ENCODE measurements around the gene INKA2.

Gene INKA2

GRCh38 chr1:111769517-111770146, 30.4 kb upstream of the INKA2 start:
- Histone ChIP-seq H3K27ac (ENCODE audit: low read length) (no peak overlapping the region), H3K4me1 (ENCODE audit: control insufficient read depth in 1 of 2, insufficient read depth in 2 of 2, low read length in 2 of 2) (no peaks in the 10 kb centered on the region), H3K36me3 (ENCODE audit: control insufficient read depth in 1 of 2, insufficient read depth in 2 of 2, low read length in 2 of 2) (peaks cover 30% of the 10 kb centered on the region in 2 donors), H3K4me3 (ENCODE audit: low read depth in 1 of 2, low read length in 2 of 2) (no peak overlapping the region), H3K9me3 (ENCODE audit: control insufficient read depth in 1 of 2, low read length in 2 of 2) (no peaks in the 10 kb centered on the region), H3K27me3 (ENCODE audit: low read depth, low read length) (no peaks in the 10 kb centered on the region)

GRCh38 chr1:111768625-111769024, 29.4 kb upstream of the INKA2 start:
- no peak overlapping the region for H3K27ac ChIP-seq (ENCODE audit: low read length)
- H3K4me3 ChIP-seq (ENCODE audit: low read depth in 1 of 2, low read length in 2 of 2): no peak overlapping the region
- H3K27me3 ChIP-seq (ENCODE audit: low read depth, low read length): no peaks in the 10 kb centered on the region
- H3K9me3 ChIP-seq (ENCODE audit: control insufficient read depth in 1 of 2, low read length in 2 of 2): no peaks in the 10 kb centered on the region
- H3K36me3 ChIP-seq (ENCODE audit: control insufficient read depth in 1 of 2, insufficient read depth in 2 of 2, low read length in 2 of 2): peaks cover 30 to 34% of the 10 kb centered on the region in 2 donors
- H3K4me1 ChIP-seq (ENCODE audit: control insufficient read depth in 1 of 2, insufficient read depth in 2 of 2, low read length in 2 of 2): no peaks in the 10 kb centered on the region

DNA sequence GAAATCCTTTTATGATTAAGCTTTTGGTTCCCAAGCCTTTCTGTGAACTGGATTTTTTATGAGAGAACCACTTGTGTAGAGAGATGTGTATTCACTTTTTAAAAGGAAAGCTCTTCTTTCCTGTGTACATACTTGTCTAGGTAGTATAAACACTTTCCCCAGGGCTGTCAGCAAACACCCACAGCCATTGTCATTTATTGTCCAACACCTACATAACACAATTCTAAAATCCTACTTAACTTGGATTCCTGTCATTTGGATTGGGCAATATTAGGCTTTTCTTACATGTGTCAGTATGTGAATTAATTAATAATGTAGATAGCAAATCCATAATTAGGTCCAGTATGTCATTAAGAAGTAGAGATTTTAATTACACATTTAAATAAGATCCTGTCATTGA, 28.8 kb upstream of the INKA2 start:
- no peaks in the 10 kb centered on the region for H3K4me1 ChIP-seq (ENCODE audit: control insufficient read depth in 1 of 2, insufficient read depth in 2 of 2, low read length in 2 of 2)
- no peaks in the 10 kb centered on the region for H3K27me3 ChIP-seq (ENCODE audit: low read depth, low read length)
- no peak overlapping the region for H3K4me3 ChIP-seq (ENCODE audit: low read depth in 1 of 2, low read length in 2 of 2)
- H3K9me3 ChIP-seq (ENCODE audit: control insufficient read depth in 1 of 2, low read length in 2 of 2): no peaks in the 10 kb centered on the region
- peaks cover 36% of the 10 kb centered on the region in 2 donors for H3K36me3 ChIP-seq (ENCODE audit: control insufficient read depth in 1 of 2, insufficient read depth in 2 of 2, low read length in 2 of 2)
- H3K27ac ChIP-seq (ENCODE audit: low read length): no peak overlapping the region

- H3K27ac ChIP-seq (ENCODE audit: low read length): no peak overlapping the region
- H3K36me3 ChIP-seq (ENCODE audit: control insufficient read depth in 1 of 2, insufficient read depth in 2 of 2, low read length in 2 of 2): peaks cover 54 to 55% of the 10 kb centered on the region in 2 donors
- H3K27me3 ChIP-seq (ENCODE audit: low read depth, low read length): no peaks in the 10 kb centered on the region
These were observed 23.1 kb upstream of the INKA2 start for GRCh38 chr1:111762332-111762731.

DNA sequence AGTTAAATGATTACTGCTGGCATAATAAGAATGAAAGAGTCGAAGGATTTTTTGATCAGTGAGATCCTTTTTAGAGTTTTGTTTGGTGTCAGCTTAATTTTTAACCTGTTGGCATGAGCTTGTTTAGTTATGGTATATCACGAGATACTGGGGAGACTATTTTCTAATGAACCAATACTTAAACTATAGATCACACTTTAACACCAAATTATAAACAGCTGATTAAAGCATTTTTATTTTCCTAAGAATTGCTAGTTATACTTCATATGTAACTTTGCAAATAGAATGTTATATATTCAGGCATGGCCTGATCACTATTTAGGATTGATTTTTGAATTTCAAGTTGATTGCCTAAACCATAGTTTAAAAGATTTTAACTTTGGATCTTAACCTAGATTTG, 22.5 kb upstream of the INKA2 start:
- Histone ChIP-seq H3K4me3 (ENCODE audit: low read depth in 1 of 2, low read length in 2 of 2) (no peak overlapping the region), H3K36me3 (ENCODE audit: control insufficient read depth in 1 of 2, insufficient read depth in 2 of 2, low read length in 2 of 2) (peaks cover 50 to 51% of the 10 kb centered on the region in 2 donors), H3K27ac (ENCODE audit: low read length) (no peak overlapping the region), H3K27me3 (ENCODE audit: low read depth, low read length) (no peaks in the 10 kb centered on the region), H3K4me1 (ENCODE audit: control insufficient read depth in 1 of 2, insufficient read depth in 2 of 2, low read length in 2 of 2) (peaks cover 2 to 8% of the 10 kb centered on the region in 2 donors), H3K9me3 (ENCODE audit: control insufficient read depth in 1 of 2, low read length in 2 of 2) (no peaks in the 10 kb centered on the region)

More at GRCh38 chr1:111762332-111762731, 23.1 kb upstream of the INKA2 start:
- Histone ChIP-seq H3K9me3 (ENCODE audit: control insufficient read depth in 1 of 2, low read length in 2 of 2) (no peaks in the 10 kb centered on the region), H3K4me1 (ENCODE audit: control insufficient read depth in 1 of 2, insufficient read depth in 2 of 2, low read length in 2 of 2) (peaks cover 0 to 2% of the 10 kb centered on the region in 2 donors), H3K4me3 (ENCODE audit: low read depth in 1 of 2, low read length in 2 of 2) (no peak overlapping the region)

DNA sequence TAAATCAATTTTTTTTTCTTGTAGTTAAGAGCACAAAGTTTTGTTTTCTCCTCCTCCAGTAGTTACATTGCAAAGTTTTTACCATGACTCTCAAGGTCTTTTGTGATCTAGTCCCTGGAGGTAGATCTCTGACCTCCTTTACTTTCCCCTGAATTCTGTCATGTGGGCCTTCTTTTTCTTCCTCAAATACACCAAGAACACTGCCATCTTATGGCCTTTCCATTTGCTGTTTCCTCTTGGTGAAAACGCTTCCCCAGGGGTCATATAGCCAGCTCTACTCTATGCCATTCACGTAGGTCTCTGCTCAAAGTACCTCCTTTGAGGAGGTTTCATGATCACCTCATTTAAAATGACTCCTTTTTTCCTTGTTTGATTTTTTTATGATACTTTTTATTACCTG, 19.2 kb upstream of the INKA2 start:
- H3K4me3 ChIP-seq (ENCODE audit: low read depth in 1 of 2, low read length in 2 of 2): no peak overlapping the region
- H3K36me3 ChIP-seq (ENCODE audit: control insufficient read depth in 1 of 2, insufficient read depth in 2 of 2, low read length in 2 of 2): peaks cover 28 to 32% of the 10 kb centered on the region in 2 donors

GRCh38 chr1:111756124-111756513, 16.9 kb upstream of the INKA2 start:
- H3K27me3 ChIP-seq (ENCODE audit: low read depth, low read length): no peaks in the 10 kb centered on the region
- no peaks in the 10 kb centered on the region for H3K9me3 ChIP-seq (ENCODE audit: control insufficient read depth in 1 of 2, low read length in 2 of 2)
- peaks cover 13 to 15% of the 10 kb centered on the region in 2 donors for H3K4me1 ChIP-seq (ENCODE audit: control insufficient read depth in 1 of 2, insufficient read depth in 2 of 2, low read length in 2 of 2)
- peak overlapping the region; percentile 88 to 90 for H3K4me3 ChIP-seq (ENCODE audit: low read depth in 1 of 2, low read length in 2 of 2)
- H3K27ac ChIP-seq (ENCODE audit: low read length): peak overlapping the region; percentile 70
- H3K36me3 ChIP-seq (ENCODE audit: control insufficient read depth in 1 of 2, insufficient read depth in 2 of 2, low read length in 2 of 2): peaks cover 12 to 16% of the 10 kb centered on the region in 2 donors

More for the DNA sequence above, 19.2 kb upstream of the INKA2 start:
- no peak overlapping the region for H3K27ac ChIP-seq (ENCODE audit: low read length)
- H3K4me1 ChIP-seq (ENCODE audit: control insufficient read depth in 1 of 2, insufficient read depth in 2 of 2, low read length in 2 of 2): peaks cover 13 to 15% of the 10 kb centered on the region in 2 donors
- H3K9me3 ChIP-seq (ENCODE audit: control insufficient read depth in 1 of 2, low read length in 2 of 2): no peaks in the 10 kb centered on the region
- no peaks in the 10 kb centered on the region for H3K27me3 ChIP-seq (ENCODE audit: low read depth, low read length)

DNA sequence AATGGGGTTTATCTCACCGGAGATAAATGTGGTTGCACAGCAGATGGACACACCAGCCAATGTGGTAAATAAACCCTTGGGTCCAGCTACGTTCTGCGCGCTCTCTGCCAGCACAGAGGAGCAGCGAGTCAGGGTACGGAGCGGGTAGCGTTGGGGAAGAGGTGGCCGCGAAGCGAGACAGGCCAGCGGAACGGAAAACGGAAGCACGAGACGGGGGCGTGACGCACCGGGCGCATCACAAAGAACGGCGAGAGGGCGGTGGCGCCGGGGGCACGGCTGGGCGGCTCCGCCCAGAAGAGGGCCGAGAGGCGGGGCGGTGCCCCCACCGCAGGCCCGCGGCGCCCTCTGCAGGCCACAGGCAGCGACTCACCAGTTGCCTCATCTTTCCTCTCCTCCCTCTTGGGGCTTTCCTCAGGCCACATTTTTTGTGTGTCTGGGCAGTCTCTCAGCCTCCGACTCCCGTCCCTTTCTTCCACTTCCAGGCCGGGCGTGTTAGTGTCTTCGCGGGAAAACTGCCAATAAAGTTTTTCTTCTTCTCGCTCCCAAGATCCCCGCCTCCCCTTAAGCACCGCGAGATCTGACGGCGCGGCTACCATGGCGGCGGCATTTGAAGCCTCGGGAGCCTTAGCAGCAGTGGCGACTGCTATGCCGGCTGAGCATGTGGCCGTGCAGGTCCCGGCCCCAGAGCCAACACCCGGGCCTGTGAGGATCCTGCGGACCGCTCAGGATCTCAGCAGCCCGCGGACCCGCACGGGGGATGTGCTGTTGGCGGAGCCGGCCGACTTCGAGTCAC, 16.3 kb upstream of the INKA2 start, which contains the start of gene DDX20:
Gene DDX20 (plus strand): TSS at position 571 of the 793 bp plus-strand sequence. CDS start 24 bp downstream, at position 595.
- H3K27ac ChIP-seq (ENCODE audit: low read length): peak within 1 kb of the TSS; percentile 97
- peaks cover 6 to 10% of the 10 kb centered on the region in 2 donors for H3K36me3 ChIP-seq (ENCODE audit: control insufficient read depth in 1 of 2, insufficient read depth in 2 of 2, low read length in 2 of 2)
- peaks cover 13 to 18% of the 10 kb centered on the region in 2 donors for H3K4me1 ChIP-seq (ENCODE audit: control insufficient read depth in 1 of 2, insufficient read depth in 2 of 2, low read length in 2 of 2)
- peak within 1 kb of the TSS; percentile 88 to 90 for H3K4me3 ChIP-seq (ENCODE audit: low read depth in 1 of 2, low read length in 2 of 2)
- no peaks in the 10 kb centered on the region for H3K9me3 ChIP-seq (ENCODE audit: control insufficient read depth in 1 of 2, low read length in 2 of 2)
- H3K27me3 ChIP-seq (ENCODE audit: low read depth, low read length): no peaks in the 10 kb centered on the region

GRCh38 chr1:111754984-111755330, 15.8 kb upstream of the INKA2 start:
- peak overlapping the region; percentile 88 to 90 for H3K4me3 ChIP-seq (ENCODE audit: low read depth in 1 of 2, low read length in 2 of 2)
- peak overlapping the region; percentile 97 for H3K27ac ChIP-seq (ENCODE audit: low read length)
- peaks cover 13 to 23% of the 10 kb centered on the region in 2 donors for H3K4me1 ChIP-seq (ENCODE audit: control insufficient read depth in 1 of 2, insufficient read depth in 2 of 2, low read length in 2 of 2)
- peaks cover under 1 to 8% of the 10 kb centered on the region in 2 donors for H3K36me3 ChIP-seq (ENCODE audit: control insufficient read depth in 1 of 2, insufficient read depth in 2 of 2, low read length in 2 of 2)
- H3K9me3 ChIP-seq (ENCODE audit: control insufficient read depth in 1 of 2, low read length in 2 of 2): no peaks in the 10 kb centered on the region
- H3K27me3 ChIP-seq (ENCODE audit: low read depth, low read length): no peaks in the 10 kb centered on the region

DNA sequence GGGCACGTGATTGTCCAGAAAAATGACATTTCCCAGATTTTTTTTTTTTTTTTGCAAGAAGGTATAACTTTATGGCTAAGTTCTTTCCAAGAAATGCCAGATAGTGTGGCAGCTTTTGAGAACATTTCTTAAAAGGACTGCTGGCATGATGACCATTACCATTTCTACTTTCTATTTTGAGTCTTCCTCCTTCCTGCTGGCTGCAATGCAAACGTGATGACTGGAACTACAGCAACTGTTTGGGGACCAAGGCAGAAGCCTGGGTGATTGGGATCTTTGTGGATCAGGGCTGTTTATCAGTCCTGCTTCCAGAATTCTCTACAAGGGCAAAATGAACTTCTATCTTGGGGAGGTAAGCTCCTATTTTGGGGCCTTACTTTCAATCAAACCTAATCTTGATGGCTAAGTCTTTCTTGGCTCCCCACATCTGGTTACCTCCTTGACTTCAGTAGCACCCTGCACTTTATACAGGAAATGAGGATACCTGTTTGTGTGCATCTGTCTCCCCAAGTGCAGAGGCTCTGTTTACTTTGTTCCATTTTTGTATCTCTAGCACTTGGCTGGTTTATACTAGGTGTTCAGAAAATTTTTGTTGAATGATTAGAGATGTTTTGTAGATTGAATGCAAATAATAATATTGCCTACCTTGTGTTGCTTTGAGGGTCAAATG, 12.8 kb upstream of the INKA2 start:
- Histone ChIP-seq H3K36me3 (ENCODE audit: control insufficient read depth in 1 of 2, insufficient read depth in 2 of 2, low read length in 2 of 2) (peaks cover 0 to 6% of the 10 kb centered on the region in 2 donors), H3K4me1 (ENCODE audit: control insufficient read depth in 1 of 2, insufficient read depth in 2 of 2, low read length in 2 of 2) (peaks cover 14 to 30% of the 10 kb centered on the region in 2 donors), H3K27ac (ENCODE audit: low read length) (no peak overlapping the region), H3K27me3 (ENCODE audit: low read depth, low read length) (no peaks in the 10 kb centered on the region), H3K9me3 (ENCODE audit: control insufficient read depth in 1 of 2, low read length in 2 of 2) (no peaks in the 10 kb centered on the region), H3K4me3 (ENCODE audit: low read depth in 1 of 2, low read length in 2 of 2) (no peak overlapping the region)

- Histone ChIP-seq H3K9me3 (ENCODE audit: control insufficient read depth in 1 of 2, low read length in 2 of 2) (no peaks in the 10 kb centered on the region), H3K36me3 (ENCODE audit: control insufficient read depth in 1 of 2, insufficient read depth in 2 of 2, low read length in 2 of 2) (peaks cover 0 to 4% of the 10 kb centered on the region in 2 donors), H3K27me3 (ENCODE audit: low read depth, low read length) (no peaks in the 10 kb centered on the region), H3K27ac (ENCODE audit: low read length) (no peak overlapping the region), H3K4me3 (ENCODE audit: low read depth in 1 of 2, low read length in 2 of 2) (no peak overlapping the region), H3K4me1 (ENCODE audit: control insufficient read depth in 1 of 2, insufficient read depth in 2 of 2, low read length in 2 of 2) (peaks cover 10 to 27% of the 10 kb centered on the region in 2 donors)
These were observed 11.7 kb upstream of the INKA2 start for GRCh38 chr1:111750856-111751255.
